GM23338 (cell line): Measurements from ENCODE around the gene MTURN. TPM values are rescaled to one million over a fixed set of nuclear protein-coding genes. Genes with fewer than 3 reads are reported as not detected.

Source experiments
- ATAC-seq: fragments of 200-7000 bp; cut with Tn5 transposase; 3 replicates; pipeline ENCODE4 v1.9.1; 2020
- DNase-seq: peaks from one replicate; pipeline ENCODE4 v3.0.0-alpha.2; 2015; ENCODE audit warnings: low spot score
- H2AFZ ChIP-seq: fragments of 200-600 bp; sonication (generic); 2 replicates; pipeline ENCODE4 v1.8.0; 2016; ENCODE audit warnings: antibody characterized with exemption, mild to moderate bottlenecking, moderate library complexity
- H3F3A ChIP-seq: fragments of 200-600 bp; sonication (generic); replicated peaks from 2 replicates; pipeline ENCODE4 v1.8.0; 2017; ENCODE audit warnings: antibody characterized with exemption, mixed run types, low read depth
- H3K27ac ChIP-seq: fragments of 200-600 bp; sonication (generic); 2 replicates; pipeline ENCODE4 v1.6.1; 2016; ENCODE audit warnings: low read depth
- H3K27me3 ChIP-seq: fragments of 200-600 bp; sonication (generic); 2 replicates; pipeline ENCODE4 v1.8.0; 2016; ENCODE audit warnings: mild to moderate bottlenecking, mixed run types, moderate library complexity; ENCODE audit not compliant: insufficient read depth
- H3K36me3 ChIP-seq: fragments of 200-600 bp; sonication (generic); 2 replicates; pipeline ENCODE4 v1.8.0; 2016; ENCODE audit warnings: mild to moderate bottlenecking; ENCODE audit not compliant: insufficient read depth
- H3K4me1 ChIP-seq: fragments of 200-600 bp; sonication (generic); 2 replicates; pipeline ENCODE4 v1.8.0; 2016; ENCODE audit warnings: mild to moderate bottlenecking, moderate library complexity; ENCODE audit not compliant: insufficient read depth
- H3K4me2 ChIP-seq: fragments of 200-600 bp; sonication (generic); 2 replicates; pipeline ENCODE4 v1.7.1; 2017; ENCODE audit warnings: mixed run types
- H3K4me3 ChIP-seq: fragments of 200-600 bp; sonication (generic); 2 replicates; pipeline ENCODE4 v1.6.1; 2016; ENCODE audit warnings: mixed run types
- H3K79me2 ChIP-seq: fragments of 200-600 bp; sonication (generic); replicated peaks from 2 replicates; pipeline ENCODE4 v1.8.0; 2017; ENCODE audit warnings: mild to moderate bottlenecking; ENCODE audit not compliant: insufficient read depth
- H3K9me2 ChIP-seq: fragments of 200-600 bp; sonication (generic); 2 replicates; pipeline ENCODE4 v1.8.0; 2017; ENCODE audit not compliant: insufficient read depth
- H4K20me1 ChIP-seq: fragments of 200-600 bp; sonication (generic); replicated peaks from 2 replicates; pipeline ENCODE4 v1.8.0; 2017; ENCODE audit warnings: mild to moderate bottlenecking; ENCODE audit not compliant: insufficient read depth
- H3K27ac Mint-ChIP-seq: 2 replicates; pipeline ENCODE4 v1.8.0; 2020; ENCODE audit warnings: inconsistent platforms, mild to moderate bottlenecking, moderate library complexity, mixed read lengths
- H3K27me3 Mint-ChIP-seq: 3 replicates; pipeline ENCODE4 v1.8.0; 2022; ENCODE audit warnings: low read depth, mild to moderate bottlenecking, moderate library complexity, mixed read lengths, inconsistent platforms; ENCODE audit not compliant: insufficient read depth, poor library complexity
- H3K36me3 Mint-ChIP-seq: 3 replicates; pipeline ENCODE4 v1.8.0; 2021; ENCODE audit warnings: low read depth, mild to moderate bottlenecking, inconsistent platforms, moderate library complexity, mixed read lengths
- H3K4me1 Mint-ChIP-seq: 3 replicates; pipeline ENCODE4 v1.8.0; 2020; ENCODE audit warnings: mild to moderate bottlenecking, inconsistent platforms, mixed read lengths
- H3K4me3 Mint-ChIP-seq: 3 replicates; pipeline ENCODE4 v1.8.0; 2021; ENCODE audit warnings: moderate library complexity, mild to moderate bottlenecking, inconsistent platforms, mixed read lengths
- H3K9me3 Mint-ChIP-seq: 3 replicates; pipeline ENCODE4 v1.8.0; 2020; ENCODE audit warnings: moderate library complexity, mild to moderate bottlenecking, inconsistent platforms, mixed read lengths
- CREB1 ChIP-seq: fragments of 250-450 bp; sonication (Bioruptor Pico); IDR thresholded peaks from 2 replicates; pipeline ENCODE4 v1.5.0; 2020; ENCODE audit warnings: low read depth, mild to moderate bottlenecking, moderate library complexity
- EZH2 ChIP-seq: fragments of 200-600 bp; sonication (generic); IDR thresholded peaks from one replicate; pipeline ENCODE4 v1.8.0; 2017; ENCODE audit warnings: antibody characterized with exemption, mild to moderate bottlenecking, low read depth; ENCODE audit not compliant: unreplicated experiment
- EZH2phosphoT487 ChIP-seq: fragments of 200-600 bp; sonication (generic); IDR thresholded peaks from one replicate; pipeline ENCODE4 v1.8.1; 2018; ENCODE audit warnings: antibody characterized with exemption; ENCODE audit not compliant: unreplicated experiment
- JUNB ChIP-seq: IDR thresholded peaks from one replicate; pipeline ENCODE4 v1.6.1; 2016; ENCODE audit warnings: antibody characterized with exemption; ENCODE audit not compliant: unreplicated experiment
- NANOG ChIP-seq: IDR thresholded peaks from 2 replicates; pipeline ENCODE4 v1.6.1; 2016; ENCODE audit warnings: antibody characterized with exemption, borderline replicate concordance
- POLR2AphosphoS5 ChIP-seq: IDR thresholded peaks from 2 replicates; pipeline ENCODE4 v1.6.1; 2016; ENCODE audit warnings: antibody characterized with exemption, low read depth
- STAT1 ChIP-seq: IDR thresholded peaks from one replicate; pipeline ENCODE4 v1.6.1; 2016; ENCODE audit warnings: antibody characterized with exemption; ENCODE audit not compliant: unreplicated experiment
- ZNF114 ChIP-seq: fragments of 250-450 bp; sonication (Bioruptor Pico); IDR thresholded peaks from 2 replicates; pipeline ENCODE4 v1.5.0; 2020; ENCODE audit warnings: mild to moderate bottlenecking, moderate library complexity
- ZNF331 ChIP-seq: fragments of 250-450 bp; sonication (Bioruptor Pico); IDR thresholded peaks from 2 replicates; pipeline ENCODE4 v1.5.0; 2020; ENCODE audit warnings: low read depth, mild to moderate bottlenecking, moderate library complexity
- polyA plus RNA-seq: library from polyadenylated mRNA; unstranded; fragments of >200 nt; fragmentation: Nextera tagmentation; extraction: Ambion mirVana; gene quantifications from 2 replicates; pipeline ENCODE4 v1.2.1, GENCODE V29; 2016
- total RNA-seq: library from RNA; depleted of rRNA; stranded (reverse); fragments of >200 nt; shearing (Covaris generic); gene quantifications from 2 replicates; pipeline ENCODE4 v1.2.3, GENCODE V29; 2014
- TF ChIP-seq, protein P1 (sequence below), 2 experiments: fragments of 200-600 bp in 1 of 2; sonication (generic) in 1 of 2; conservative IDR thresholded peaks; 2 replicates each; pipeline versions ENCODE4 v1.5.1 to v1.6.1; 2016 to 2017; ENCODE audit warnings: antibody characterized with exemption in 2 of 2, low read depth in 2 of 2, mild to moderate bottlenecking in 2 of 2, moderate library complexity in 1 of 2
- TF ChIP-seq, protein P2 (sequence below): fragments of 250-450 bp; sonication (Bioruptor Pico); IDR thresholded peaks from 2 replicates; pipeline ENCODE4 v1.5.0; 2020; ENCODE audit warnings: mild to moderate bottlenecking, moderate library complexity
- TF ChIP-seq, protein P3 (sequence below): IDR thresholded peaks from one replicate; pipeline ENCODE4 v1.6.1; 2018; ENCODE audit warnings: antibody characterized with exemption; ENCODE audit not compliant: unreplicated experiment
- TF ChIP-seq, protein P4 (sequence below): IDR thresholded peaks from 2 replicates; pipeline ENCODE4 v1.6.1; 2016; ENCODE audit warnings: antibody characterized with exemption

MTURN gene
- total and polyA plus RNA-seq, 2 experiments from 2014 or later, result 3.1 to 8.7 TPM

DNA sequence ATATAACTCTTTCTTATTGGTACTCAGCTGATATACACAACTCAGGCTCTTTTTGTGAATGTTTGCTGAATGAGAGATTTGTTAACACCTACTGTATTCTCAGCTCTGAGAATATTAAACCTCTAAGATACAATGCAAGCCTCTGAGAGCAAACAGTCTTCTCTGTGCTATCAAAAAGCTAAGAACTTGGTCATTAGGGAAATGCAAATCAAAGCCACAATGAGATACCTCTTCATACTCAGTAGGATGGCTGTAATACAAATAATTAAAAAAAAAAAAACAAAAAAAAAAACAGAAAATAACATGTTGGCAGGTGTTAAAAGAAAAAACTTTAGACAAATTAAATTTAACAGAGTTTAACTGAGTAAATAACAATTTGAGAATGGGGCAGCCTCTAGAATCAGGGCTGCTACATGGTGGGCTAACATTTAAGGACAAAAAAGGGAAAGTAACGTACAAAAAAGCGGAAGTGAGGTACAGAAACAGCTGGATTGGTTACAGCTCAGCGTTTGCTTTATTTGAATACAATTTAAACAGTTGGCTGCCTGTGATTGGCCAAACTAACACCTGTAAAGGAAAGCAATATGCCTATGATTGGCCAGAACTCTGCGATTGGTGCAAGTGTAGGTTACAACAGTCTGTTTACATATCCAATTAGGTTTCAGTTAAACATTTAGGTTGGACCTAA is 14.8 kb upstream of the MTURN start:
- H3K9me3 Mint-ChIP-seq, result peaks cover 5% of the 10 kb centered on the region; the same call in 2 of the 3 replicates
- H3K4me3 Mint-ChIP-seq, result no peak overlapping the region
- no peaks in the 10 kb centered on the region for H3K9me2 ChIP-seq
- H3K27me3 Mint-ChIP-seq, result peaks cover under 1% of the 10 kb centered on the region
- DNase-seq (no peak), ATAC-seq (no peak)
- no peaks in the 10 kb centered on the region for H3K4me1 ChIP-seq
- H3K4me2 ChIP-seq, result no peak overlapping the region
- H3K27ac ChIP-seq, result no peak overlapping the region
- H3K36me3 Mint-ChIP-seq, result no peaks in the 10 kb centered on the region
- H3K27me3 ChIP-seq, result no peaks in the 10 kb centered on the region
- peaks cover 18% of the 10 kb centered on the region for H3F3A ChIP-seq
- no peak for TF ChIP-seq ZNF331 (CRISPR knock-in tag)
- no peak for TF ChIP-seq EZH2phosphoT487
- no peak for TF ChIP-seq ZNF114 (CRISPR knock-in tag)
- TF ChIP-seq STAT1, result no peak
- TF ChIP-seq, protein P1, sequence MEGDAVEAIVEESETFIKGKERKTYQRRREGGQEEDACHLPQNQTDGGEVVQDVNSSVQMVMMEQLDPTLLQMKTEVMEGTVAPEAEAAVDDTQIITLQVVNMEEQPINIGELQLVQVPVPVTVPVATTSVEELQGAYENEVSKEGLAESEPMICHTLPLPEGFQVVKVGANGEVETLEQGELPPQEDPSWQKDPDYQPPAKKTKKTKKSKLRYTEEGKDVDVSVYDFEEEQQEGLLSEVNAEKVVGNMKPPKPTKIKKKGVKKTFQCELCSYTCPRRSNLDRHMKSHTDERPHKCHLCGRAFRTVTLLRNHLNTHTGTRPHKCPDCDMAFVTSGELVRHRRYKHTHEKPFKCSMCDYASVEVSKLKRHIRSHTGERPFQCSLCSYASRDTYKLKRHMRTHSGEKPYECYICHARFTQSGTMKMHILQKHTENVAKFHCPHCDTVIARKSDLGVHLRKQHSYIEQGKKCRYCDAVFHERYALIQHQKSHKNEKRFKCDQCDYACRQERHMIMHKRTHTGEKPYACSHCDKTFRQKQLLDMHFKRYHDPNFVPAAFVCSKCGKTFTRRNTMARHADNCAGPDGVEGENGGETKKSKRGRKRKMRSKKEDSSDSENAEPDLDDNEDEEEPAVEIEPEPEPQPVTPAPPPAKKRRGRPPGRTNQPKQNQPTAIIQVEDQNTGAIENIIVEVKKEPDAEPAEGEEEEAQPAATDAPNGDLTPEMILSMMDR (conservative IDR thresholded peaks at IDR 0.05; ENCODE audit: low read depth in 2 of 2), result no peak
- TF ChIP-seq EZH2, result no peak
- TF ChIP-seq CREB1 (CRISPR knock-in tag), result no peak
- TF ChIP-seq, protein P2, sequence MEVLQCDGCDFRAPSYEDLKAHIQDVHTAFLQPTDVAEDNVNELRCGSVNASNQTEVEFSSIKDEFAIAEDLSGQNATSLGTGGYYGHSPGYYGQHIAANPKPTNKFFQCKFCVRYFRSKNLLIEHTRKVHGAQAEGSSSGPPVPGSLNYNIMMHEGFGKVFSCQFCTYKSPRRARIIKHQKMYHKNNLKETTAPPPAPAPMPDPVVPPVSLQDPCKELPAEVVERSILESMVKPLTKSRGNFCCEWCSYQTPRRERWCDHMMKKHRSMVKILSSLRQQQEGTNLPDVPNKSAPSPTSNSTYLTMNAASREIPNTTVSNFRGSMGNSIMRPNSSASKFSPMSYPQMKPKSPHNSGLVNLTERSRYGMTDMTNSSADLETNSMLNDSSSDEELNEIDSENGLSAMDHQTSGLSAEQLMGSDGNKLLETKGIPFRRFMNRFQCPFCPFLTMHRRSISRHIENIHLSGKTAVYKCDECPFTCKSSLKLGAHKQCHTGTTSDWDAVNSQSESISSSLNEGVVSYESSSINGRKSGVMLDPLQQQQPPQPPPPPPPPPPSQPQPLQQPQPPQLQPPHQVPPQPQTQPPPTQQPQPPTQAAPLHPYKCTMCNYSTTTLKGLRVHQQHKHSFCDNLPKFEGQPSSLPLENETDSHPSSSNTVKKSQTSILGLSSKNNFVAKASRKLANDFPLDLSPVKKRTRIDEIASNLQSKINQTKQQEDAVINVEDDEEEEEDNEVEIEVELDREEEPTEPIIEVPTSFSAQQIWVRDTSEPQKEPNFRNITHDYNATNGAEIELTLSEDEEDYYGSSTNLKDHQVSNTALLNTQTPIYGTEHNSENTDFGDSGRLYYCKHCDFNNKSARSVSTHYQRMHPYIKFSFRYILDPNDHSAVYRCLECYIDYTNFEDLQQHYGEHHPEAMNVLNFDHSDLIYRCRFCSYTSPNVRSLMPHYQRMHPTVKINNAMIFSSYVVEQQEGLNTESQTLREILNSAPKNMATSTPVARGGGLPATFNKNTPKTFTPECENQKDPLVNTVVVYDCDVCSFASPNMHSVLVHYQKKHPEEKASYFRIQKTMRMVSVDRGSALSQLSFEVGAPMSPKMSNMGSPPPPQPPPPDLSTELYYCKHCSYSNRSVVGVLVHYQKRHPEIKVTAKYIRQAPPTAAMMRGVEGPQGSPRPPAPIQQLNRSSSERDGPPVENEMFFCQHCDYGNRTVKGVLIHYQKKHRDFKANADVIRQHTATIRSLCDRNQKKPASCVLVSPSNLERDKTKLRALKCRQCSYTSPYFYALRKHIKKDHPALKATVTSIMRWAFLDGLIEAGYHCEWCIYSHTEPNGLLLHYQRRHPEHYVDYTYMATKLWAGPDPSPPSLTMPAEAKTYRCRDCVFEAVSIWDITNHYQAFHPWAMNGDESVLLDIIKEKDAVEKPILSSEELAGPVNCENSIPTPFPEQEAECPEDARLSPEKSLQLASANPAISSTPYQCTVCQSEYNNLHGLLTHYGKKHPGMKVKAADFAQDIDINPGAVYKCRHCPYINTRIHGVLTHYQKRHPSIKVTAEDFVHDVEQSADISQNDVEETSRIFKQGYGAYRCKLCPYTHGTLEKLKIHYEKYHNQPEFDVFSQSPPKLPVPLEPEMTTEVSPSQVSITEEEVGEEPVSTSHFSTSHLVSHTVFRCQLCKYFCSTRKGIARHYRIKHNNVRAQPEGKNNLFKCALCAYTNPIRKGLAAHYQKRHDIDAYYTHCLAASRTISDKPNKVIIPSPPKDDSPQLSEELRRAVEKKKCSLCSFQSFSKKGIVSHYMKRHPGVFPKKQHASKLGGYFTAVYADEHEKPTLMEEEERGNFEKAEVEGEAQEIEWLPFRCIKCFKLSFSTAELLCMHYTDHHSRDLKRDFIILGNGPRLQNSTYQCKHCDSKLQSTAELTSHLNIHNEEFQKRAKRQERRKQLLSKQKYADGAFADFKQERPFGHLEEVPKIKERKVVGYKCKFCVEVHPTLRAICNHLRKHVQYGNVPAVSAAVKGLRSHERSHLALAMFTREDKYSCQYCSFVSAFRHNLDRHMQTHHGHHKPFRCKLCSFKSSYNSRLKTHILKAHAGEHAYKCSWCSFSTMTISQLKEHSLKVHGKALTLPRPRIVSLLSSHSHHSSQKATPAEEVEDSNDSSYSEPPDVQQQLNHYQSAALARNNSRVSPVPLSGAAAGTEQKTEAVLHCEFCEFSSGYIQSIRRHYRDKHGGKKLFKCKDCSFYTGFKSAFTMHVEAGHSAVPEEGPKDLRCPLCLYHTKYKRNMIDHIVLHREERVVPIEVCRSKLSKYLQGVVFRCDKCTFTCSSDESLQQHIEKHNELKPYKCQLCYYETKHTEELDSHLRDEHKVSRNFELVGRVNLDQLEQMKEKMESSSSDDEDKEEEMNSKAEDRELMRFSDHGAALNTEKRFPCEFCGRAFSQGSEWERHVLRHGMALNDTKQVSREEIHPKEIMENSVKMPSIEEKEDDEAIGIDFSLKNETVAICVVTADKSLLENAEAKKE, result no peak
- TF ChIP-seq, protein P3, sequence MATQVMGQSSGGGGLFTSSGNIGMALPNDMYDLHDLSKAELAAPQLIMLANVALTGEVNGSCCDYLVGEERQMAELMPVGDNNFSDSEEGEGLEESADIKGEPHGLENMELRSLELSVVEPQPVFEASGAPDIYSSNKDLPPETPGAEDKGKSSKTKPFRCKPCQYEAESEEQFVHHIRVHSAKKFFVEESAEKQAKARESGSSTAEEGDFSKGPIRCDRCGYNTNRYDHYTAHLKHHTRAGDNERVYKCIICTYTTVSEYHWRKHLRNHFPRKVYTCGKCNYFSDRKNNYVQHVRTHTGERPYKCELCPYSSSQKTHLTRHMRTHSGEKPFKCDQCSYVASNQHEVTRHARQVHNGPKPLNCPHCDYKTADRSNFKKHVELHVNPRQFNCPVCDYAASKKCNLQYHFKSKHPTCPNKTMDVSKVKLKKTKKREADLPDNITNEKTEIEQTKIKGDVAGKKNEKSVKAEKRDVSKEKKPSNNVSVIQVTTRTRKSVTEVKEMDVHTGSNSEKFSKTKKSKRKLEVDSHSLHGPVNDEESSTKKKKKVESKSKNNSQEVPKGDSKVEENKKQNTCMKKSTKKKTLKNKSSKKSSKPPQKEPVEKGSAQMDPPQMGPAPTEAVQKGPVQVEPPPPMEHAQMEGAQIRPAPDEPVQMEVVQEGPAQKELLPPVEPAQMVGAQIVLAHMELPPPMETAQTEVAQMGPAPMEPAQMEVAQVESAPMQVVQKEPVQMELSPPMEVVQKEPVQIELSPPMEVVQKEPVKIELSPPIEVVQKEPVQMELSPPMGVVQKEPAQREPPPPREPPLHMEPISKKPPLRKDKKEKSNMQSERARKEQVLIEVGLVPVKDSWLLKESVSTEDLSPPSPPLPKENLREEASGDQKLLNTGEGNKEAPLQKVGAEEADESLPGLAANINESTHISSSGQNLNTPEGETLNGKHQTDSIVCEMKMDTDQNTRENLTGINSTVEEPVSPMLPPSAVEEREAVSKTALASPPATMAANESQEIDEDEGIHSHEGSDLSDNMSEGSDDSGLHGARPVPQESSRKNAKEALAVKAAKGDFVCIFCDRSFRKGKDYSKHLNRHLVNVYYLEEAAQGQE, result no peak
- TF ChIP-seq POLR2AphosphoS5, result no peak
- no peak for TF ChIP-seq JUNB
- TF ChIP-seq, protein P4, sequence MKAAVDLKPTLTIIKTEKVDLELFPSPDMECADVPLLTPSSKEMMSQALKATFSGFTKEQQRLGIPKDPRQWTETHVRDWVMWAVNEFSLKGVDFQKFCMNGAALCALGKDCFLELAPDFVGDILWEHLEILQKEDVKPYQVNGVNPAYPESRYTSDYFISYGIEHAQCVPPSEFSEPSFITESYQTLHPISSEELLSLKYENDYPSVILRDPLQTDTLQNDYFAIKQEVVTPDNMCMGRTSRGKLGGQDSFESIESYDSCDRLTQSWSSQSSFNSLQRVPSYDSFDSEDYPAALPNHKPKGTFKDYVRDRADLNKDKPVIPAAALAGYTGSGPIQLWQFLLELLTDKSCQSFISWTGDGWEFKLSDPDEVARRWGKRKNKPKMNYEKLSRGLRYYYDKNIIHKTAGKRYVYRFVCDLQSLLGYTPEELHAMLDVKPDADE, result no peak
- no peak for TF ChIP-seq NANOG
- H3K36me3 ChIP-seq, result no peaks in the 10 kb centered on the region
- H3K4me3 ChIP-seq, result no peak overlapping the region
- H3K79me2 ChIP-seq, result no peaks in the 10 kb centered on the region
- H3K4me1 Mint-ChIP-seq, result no peaks in the 10 kb centered on the region
- no peak overlapping the region for H3K27ac Mint-ChIP-seq
- no peak overlapping the region for H2AFZ ChIP-seq
- no peaks in the 10 kb centered on the region for H4K20me1 ChIP-seq
